GM19397 (cell line): Measurements from ENCODE around the gene C1QTNF7.

ENCODE experiments used
- ATAC-seq: cut with Tn5 transposase; IDR thresholded peaks from one replicate; pipeline ENCODE4 v1.9.1; 2021; ENCODE audit warnings: mild to moderate bottlenecking, moderate library complexity; ENCODE audit not compliant: unreplicated experiment

C1QTNF7 gene

DNA sequence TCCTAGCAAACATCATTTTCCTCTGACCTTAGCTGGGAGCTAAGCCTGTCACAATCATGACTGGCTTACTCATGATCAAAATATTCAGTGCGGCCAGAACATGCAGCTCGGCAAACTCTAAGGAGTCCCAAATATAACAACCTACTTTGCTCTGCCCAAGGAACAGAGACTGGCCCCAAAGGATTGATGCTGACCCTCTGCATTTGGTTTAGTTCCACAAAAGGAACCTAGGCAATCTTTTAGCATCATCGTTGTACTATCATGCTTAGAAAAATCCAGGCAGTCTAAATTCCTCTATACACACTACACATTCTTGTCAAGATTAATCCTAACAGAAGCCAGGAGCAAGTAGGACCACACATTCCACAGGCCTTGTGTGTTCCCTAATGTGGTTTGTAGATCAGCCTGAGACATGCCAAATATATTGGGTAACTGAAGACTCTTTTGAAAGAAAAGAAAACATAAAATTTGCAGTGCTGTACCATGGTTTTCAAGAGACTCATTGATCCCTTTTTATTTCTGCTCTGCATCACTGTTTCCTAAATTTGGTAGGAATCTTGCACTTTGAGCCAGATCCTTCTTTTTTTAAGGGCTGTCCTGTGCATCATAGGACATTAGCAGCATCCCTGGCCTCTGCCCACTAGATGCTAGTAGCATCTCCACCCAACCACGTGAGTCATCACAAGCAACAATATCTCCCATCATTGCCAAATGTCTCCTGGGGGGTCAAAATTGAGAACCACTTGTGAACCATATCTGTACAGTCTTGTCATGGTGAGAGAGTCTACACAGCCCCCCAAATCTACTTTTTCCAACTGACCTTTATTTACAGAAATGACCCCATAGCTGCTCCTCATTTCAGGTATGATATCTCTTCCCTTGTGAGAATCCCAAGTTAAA is 24.3 kb downstream of the C1QTNF7 start:
- ATAC-seq = no peak

- no peak for ATAC-seq
Measured at GRCh38 chr4:15455290-15455689, 27.5 kb downstream of the C1QTNF7 start.

GRCh38 chr4:15457406-15458201 is 29.8 kb downstream of the C1QTNF7 start:
- ATAC-seq = peak; percentile 97

DNA sequence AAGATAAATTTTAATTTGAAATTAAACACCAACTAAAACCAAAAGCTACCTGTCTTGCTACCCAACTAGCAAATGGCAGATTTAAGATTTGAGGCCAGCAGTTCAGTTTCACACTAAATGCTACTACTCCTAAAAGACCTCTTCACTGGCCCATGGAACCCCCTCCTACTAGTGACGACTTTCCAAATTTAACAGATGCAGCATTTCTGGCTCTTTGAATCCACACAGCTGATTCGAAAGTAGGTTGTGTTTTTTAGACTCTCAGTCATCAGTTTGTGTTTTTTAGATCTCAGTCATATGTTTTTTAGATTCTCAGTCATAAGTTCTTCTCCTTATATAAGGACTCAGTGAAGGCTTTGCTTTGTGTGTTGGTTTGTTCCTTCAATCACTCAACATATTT is 30.8 kb downstream of the C1QTNF7 start:
- no peak for ATAC-seq

DNA sequence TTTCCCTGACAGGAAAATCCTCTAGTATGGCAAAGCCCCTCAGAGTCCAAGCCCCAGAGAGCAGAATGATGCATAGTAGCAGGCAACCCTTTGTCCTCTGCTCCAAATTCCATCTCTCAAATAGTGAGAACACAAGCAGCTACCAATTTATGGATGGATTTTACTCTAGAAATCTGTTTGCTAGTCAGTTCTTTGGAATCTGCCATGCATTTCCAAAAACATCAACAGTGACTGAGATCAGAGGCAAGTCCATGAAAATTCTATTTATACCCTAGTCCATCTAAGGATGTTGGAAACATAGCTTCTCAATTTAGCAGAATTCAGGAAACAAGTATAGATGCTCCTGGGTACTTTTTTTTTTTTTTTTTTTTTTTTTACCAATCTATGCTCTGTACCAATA is 31.9 kb downstream of the C1QTNF7 start:
- no peak for ATAC-seq

GRCh38 chr4:15466596-15466995 is 38.8 kb downstream of the C1QTNF7 start:
- no peak for ATAC-seq

GRCh38 chr4:15469402-15470127 is 41.7 kb downstream of the C1QTNF7 start, which contains the start of gene CC2D2A:
Gene CC2D2A (plus strand): TSS chr4:15469882. CDS start chr4:15475933, 6,051 bp downstream.
- no peak for ATAC-seq

- ATAC-seq = no peak
Measured at GRCh38 chr4:15470128-15470475, 42.3 kb downstream of the C1QTNF7 start.

DNA sequence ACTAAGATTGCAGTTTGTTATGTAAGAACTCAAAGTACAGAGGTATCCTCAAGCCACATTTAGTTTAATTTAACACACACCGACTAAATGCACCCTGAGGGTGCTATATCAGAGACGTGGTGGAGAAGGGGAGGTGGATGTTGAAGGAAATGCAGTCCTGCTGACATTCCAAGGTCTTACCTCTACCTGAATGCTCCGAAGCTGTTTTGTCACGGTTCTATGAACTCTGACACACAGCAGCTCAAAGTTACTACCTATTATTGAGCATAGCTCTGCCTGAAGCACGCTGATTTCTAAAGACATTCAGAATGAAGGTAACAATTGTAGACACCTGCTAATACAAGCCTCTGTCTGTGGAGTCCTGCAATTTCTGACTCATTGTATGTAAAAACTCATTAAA is 48.6 kb downstream of the C1QTNF7 start:
- no peak for ATAC-seq

GRCh38 chr4:15478724-15479088 is 50.9 kb downstream of the C1QTNF7 start:
- no peak for ATAC-seq

- no peak for ATAC-seq
Measured at GRCh38 chr4:15479089-15479912, 51.5 kb downstream of the C1QTNF7 start.

GRCh38 chr4:15479913-15480185 is 52.0 kb downstream of the C1QTNF7 start:
- no peak for ATAC-seq

GRCh38 chr4:15481961-15482745 is 54.3 kb downstream of the C1QTNF7 start:
- ATAC-seq = no peak

GRCh38 chr4:15482842-15483241 is 55.0 kb downstream of the C1QTNF7 start:
- no peak for ATAC-seq

GRCh38 chr4:15488136-15488535 is 60.3 kb downstream of the C1QTNF7 start:
- no peak for ATAC-seq

- no peak for ATAC-seq
Measured at GRCh38 chr4:15488658-15489470, 61.0 kb downstream of the C1QTNF7 start.

DNA sequence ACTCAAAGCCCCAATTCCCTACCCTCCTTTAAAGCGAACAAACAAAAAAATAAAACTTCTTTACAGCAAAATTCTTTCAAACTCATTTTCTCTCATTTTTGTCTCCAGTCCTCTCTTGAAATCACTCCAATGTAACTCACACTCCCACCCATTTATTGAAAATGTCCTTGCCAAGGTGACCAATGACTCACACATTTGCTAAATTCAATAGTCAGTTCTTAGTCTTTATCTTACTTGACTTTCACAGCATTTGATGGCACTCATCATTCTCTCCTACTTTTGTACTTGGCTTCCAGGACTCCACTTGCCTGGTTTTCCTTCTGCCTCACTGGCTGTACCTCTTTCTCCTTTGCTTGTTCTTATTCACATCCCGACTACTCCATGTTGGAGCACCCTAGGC is 61.7 kb downstream of the C1QTNF7 start:
- ATAC-seq = no peak

GRCh38 chr4:15493411-15493810 is 65.6 kb downstream of the C1QTNF7 start:
- no peak for ATAC-seq

- ATAC-seq = no peak
Measured at GRCh38 chr4:15495621-15496020, 67.8 kb downstream of the C1QTNF7 start.
